PC-3 (cell line): ENCODE measurements around the gene THBS2. TPM values are rescaled to one million over a fixed set of nuclear protein-coding genes. Genes with fewer than 3 reads are reported as not detected.

Source experiments
- ATAC-seq: fragments of 200-7000 bp; cut with Tn5 transposase; 2 replicates; pipeline ENCODE4 v1.9.1; 2020; ENCODE audit warnings: mild to moderate bottlenecking, moderate library complexity
- BruUV-seq: library from RNA; stranded (reverse); fragments of 400-500 nt; replicated peaks from 2 replicates; lab custom pipeline; 2021; lab: Mats Ljungman, UMichigan
- CTCF ChIA-PET: fragments of 300-600 bp; sonication (Branson Sonifier 250); formaldehyde crosslinking; loops from one replicate; lab custom pipeline; 2022; ENCODE audit warnings: antibody characterized with exemption; lab: Charles Lee
- POLR2A ChIA-PET: fragments of 300-600 bp; sonication (Branson Sonifier 250); formaldehyde crosslinking; loops from one replicate; lab custom pipeline; 2022; ENCODE audit warnings: antibody characterized with exemption; ENCODE audit not compliant: unreplicated experiment; lab: Charles Lee
- DNase-seq: peaks from one replicate; pipeline ENCODE4 v3.0.0-alpha.2; 2015
- H2AFZ ChIP-seq: fragments of 300-600 bp; sonication (generic); 2 replicates; pipeline ENCODE4 v1.6.0; 2016; ENCODE audit warnings: antibody characterized with exemption, low read length
- H3F3A ChIP-seq: fragments of 300-600 bp; sonication (generic); one replicate; pipeline ENCODE4 v1.6.0; 2017; ENCODE audit warnings: antibody characterized with exemption, low read length, control low read depth, mild to moderate bottlenecking; ENCODE audit not compliant: unreplicated experiment
- H3K27ac ChIP-seq: fragments of 300-600 bp; sonication (generic); 2 replicates; pipeline ENCODE4 v1.5.1; 2016; ENCODE audit warnings: mild to moderate bottlenecking, low read length
- H3K27me3 ChIP-seq: fragments of 300-600 bp; sonication (generic); 2 replicates; pipeline ENCODE4 v1.6.1; 2016; ENCODE audit warnings: low read length, mixed read lengths
- H3K36me3 ChIP-seq: fragments of 300-600 bp; sonication (generic); 2 replicates; pipeline ENCODE4 v1.6.1; 2016; ENCODE audit warnings: low read depth, mixed run types, low read length, mixed read lengths
- H3K4me1 ChIP-seq: fragments of 300-600 bp; sonication (generic); 2 replicates; pipeline ENCODE4 v1.5.1; 2016; ENCODE audit warnings: low read length; ENCODE audit not compliant: insufficient read depth
- H3K4me2 ChIP-seq: fragments of 300-600 bp; sonication (generic); 2 replicates; pipeline ENCODE4 v1.6.0; 2016; ENCODE audit warnings: low read length
- H3K4me3 ChIP-seq: fragments of 300-600 bp; sonication (generic); 2 replicates; pipeline ENCODE4 v1.5.1; 2016; ENCODE audit warnings: mild to moderate bottlenecking, low read length, mixed read lengths
- H3K79me2 ChIP-seq: fragments of 300-600 bp; sonication (generic); 2 replicates; pipeline ENCODE4 v1.6.1; 2017; ENCODE audit warnings: low read length, mixed read lengths
- H3K9ac ChIP-seq: fragments of 300-600 bp; sonication (generic); 2 replicates; pipeline ENCODE4 v1.6.0; 2016; ENCODE audit warnings: mild to moderate bottlenecking, low read length
- H3K9me2 ChIP-seq: fragments of 300-600 bp; sonication (generic); replicated peaks from 2 replicates; pipeline ENCODE4 v1.6.1; 2016; ENCODE audit warnings: mixed run types, low read length, mixed read lengths
- H3K9me3 ChIP-seq: fragments of 300-600 bp; sonication (generic); 2 replicates; pipeline ENCODE4 v1.6.1; 2016; ENCODE audit warnings: low read length, mixed read lengths
- H4K20me1 ChIP-seq: fragments of 300-600 bp; sonication (generic); 2 replicates; pipeline ENCODE4 v1.6.1; 2016; ENCODE audit warnings: low read length, mixed read lengths
- EZH2 ChIP-seq: fragments of 300-600 bp; sonication (generic); IDR thresholded peaks from one replicate; pipeline ENCODE4 v1.6.1; 2017; ENCODE audit warnings: antibody characterized with exemption, mild to moderate bottlenecking, low read length; ENCODE audit not compliant: unreplicated experiment
- EZH2phosphoT487 ChIP-seq: fragments of 300-600 bp; sonication (generic); IDR thresholded peaks from 2 replicates; pipeline ENCODE4 v1.6.1; 2018; ENCODE audit warnings: mild to moderate bottlenecking, antibody characterized with exemption, low read length, borderline replicate concordance
- intact Hi-C: fragments of 100-400 bp; cut with micrococcal nuclease; formaldehyde crosslinking; loops from 2 replicates; pipeline ENCODE4 v1.9.0; 2023
- total RNA-seq: library from RNA; depleted of rRNA; stranded (reverse); fragments of >200 nt; gene quantifications from 2 replicates; pipeline ENCODE4 v1.2.3, GENCODE V29; 2014
- TF ChIP-seq, protein P1 (sequence below): fragments of 300-600 bp; sonication (generic); conservative IDR thresholded peaks from 2 replicates; pipeline ENCODE4 v1.5.1; 2017; ENCODE audit warnings: antibody characterized with exemption, low read depth, mild to moderate bottlenecking, low read length

Gene THBS2
- total RNA-seq, 1 experiment from 2014 or later, result not detected

DNA sequence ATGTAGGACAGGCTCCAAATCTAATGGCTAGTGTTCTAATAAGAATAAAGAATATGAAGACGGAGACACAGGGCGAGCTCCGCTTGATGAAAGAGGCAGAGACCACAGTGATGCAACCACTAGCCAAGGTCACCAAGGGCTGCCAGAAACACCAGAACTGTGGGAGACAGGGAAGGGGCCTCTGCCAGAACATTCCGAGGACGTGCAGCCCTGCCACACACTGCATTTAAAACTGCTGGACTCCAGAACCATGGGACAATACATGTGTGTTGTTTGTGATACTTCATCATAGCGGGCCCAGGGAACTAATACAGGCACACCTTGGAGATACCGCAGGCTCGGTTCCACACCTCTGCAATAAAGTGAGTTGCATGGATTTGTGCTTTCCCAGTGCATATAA is 2.9 kb upstream of the THBS2 start:
- TF ChIP-seq, protein P1, sequence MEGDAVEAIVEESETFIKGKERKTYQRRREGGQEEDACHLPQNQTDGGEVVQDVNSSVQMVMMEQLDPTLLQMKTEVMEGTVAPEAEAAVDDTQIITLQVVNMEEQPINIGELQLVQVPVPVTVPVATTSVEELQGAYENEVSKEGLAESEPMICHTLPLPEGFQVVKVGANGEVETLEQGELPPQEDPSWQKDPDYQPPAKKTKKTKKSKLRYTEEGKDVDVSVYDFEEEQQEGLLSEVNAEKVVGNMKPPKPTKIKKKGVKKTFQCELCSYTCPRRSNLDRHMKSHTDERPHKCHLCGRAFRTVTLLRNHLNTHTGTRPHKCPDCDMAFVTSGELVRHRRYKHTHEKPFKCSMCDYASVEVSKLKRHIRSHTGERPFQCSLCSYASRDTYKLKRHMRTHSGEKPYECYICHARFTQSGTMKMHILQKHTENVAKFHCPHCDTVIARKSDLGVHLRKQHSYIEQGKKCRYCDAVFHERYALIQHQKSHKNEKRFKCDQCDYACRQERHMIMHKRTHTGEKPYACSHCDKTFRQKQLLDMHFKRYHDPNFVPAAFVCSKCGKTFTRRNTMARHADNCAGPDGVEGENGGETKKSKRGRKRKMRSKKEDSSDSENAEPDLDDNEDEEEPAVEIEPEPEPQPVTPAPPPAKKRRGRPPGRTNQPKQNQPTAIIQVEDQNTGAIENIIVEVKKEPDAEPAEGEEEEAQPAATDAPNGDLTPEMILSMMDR, result no peak
- TF ChIP-seq EZH2, result no peak
- TF ChIP-seq EZH2phosphoT487, result no peak
- CTCF ChIA-PET, result no interaction called here
- intact Hi-C loops, result no loop called here
- Histone ChIP-seq H3K9me3 (no peaks in the 10 kb centered on the region), H3K79me2 (no peaks in the 10 kb centered on the region), H3K27ac (no peak overlapping the region), H3K36me3 (no peaks in the 10 kb centered on the region), H2AFZ (no peak overlapping the region), H3K4me3 (no peak overlapping the region), H3K27me3 (peaks cover 21% of the 10 kb centered on the region; the same call in 1 of the 2 replicates), H3F3A (no peaks in the 10 kb centered on the region), H3K4me1 (no peaks in the 10 kb centered on the region), H3K4me2 (no peak overlapping the region), H4K20me1 (no peaks in the 10 kb centered on the region), H3K9me2 (no peaks in the 10 kb centered on the region), H3K9ac (no peak overlapping the region)
- BruUV-seq, result no TSS peak
- POLR2A ChIA-PET, result no interaction called here
- ATAC-seq (no peak), DNase-seq (no peak)

DNA sequence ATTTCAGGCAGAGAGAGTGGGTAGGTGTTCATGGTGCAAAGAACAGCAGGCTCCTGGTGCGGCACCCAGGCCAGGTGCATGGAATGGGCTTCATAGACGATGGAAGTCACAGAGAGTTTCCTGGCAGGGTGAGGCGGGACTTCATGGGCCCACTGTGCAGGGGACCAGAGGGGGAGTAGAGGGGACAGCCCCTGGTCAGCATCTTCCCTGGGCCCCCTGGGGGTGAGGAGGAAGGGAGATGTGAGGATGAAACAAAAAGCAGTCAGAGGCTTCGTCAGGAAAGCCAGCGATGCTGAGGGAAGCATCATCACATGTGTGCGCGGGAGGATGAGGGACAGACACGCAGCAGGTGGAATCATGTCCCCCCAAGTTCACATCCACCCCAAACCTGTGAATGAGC is 2.4 kb upstream of the THBS2 start:
- H3K4me1 ChIP-seq, result peaks cover under 1% of the 10 kb centered on the region; the same call in 1 of the 2 replicates
- no peaks in the 10 kb centered on the region for H3K9me2 ChIP-seq
- H4K20me1 ChIP-seq, result no peaks in the 10 kb centered on the region
- ATAC-seq (no peak), DNase-seq (no peak)
- TF ChIP-seq, protein P1, result no peak
- no peak for TF ChIP-seq EZH2
- no peak overlapping the region for H3K9ac ChIP-seq
- no peaks in the 10 kb centered on the region for H3K79me2 ChIP-seq
- intact Hi-C loops, result no loop called here
- H2AFZ ChIP-seq, result no peak overlapping the region
- no peaks in the 10 kb centered on the region for H3F3A ChIP-seq
- H3K9me3 ChIP-seq, result no peaks in the 10 kb centered on the region
- no peak overlapping the region for H3K4me3 ChIP-seq
- ChIA-PET CTCF (no interaction called here), POLR2A (no interaction called here)
- peaks cover 21% of the 10 kb centered on the region; the same call in 1 of the 2 replicates for H3K27me3 ChIP-seq
- no peaks in the 10 kb centered on the region for H3K36me3 ChIP-seq
- no peak overlapping the region for H3K4me2 ChIP-seq
- BruUV-seq, result no TSS peak
- H3K27ac ChIP-seq, result no peak overlapping the region

DNA sequence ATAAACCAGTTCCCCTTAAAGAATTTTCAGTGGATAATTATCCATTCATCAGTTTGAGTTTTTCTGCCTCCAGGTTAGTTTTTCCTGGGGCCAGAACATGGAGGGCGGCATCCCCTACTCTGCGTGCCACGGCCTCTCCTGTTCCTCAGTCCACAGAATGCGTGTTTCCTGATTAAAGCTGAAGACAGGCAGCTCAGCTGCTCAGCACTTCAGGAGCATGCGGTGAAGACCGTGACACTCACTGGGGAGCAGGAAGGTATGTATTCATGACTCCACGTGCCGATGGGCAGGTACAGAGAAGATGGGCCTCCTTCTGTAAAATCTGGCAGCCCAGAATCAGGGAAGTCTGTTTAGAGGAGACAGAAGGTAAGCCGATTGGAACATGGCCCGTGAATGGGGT is 2.0 kb upstream of the THBS2 start:
- intact Hi-C loops, result no loop called here
- Histone ChIP-seq H3K4me1 (peaks cover 3% of the 10 kb centered on the region; the same call in 1 of the 2 replicates), H3K9ac (no peak overlapping the region), H3K79me2 (no peaks in the 10 kb centered on the region), H3F3A (no peaks in the 10 kb centered on the region), H3K27ac (no peak overlapping the region), H3K4me2 (no peak overlapping the region), H4K20me1 (no peaks in the 10 kb centered on the region), H3K36me3 (no peaks in the 10 kb centered on the region), H3K4me3 (no peak overlapping the region), H3K9me3 (no peaks in the 10 kb centered on the region), H2AFZ (no peak overlapping the region), H3K9me2 (no peaks in the 10 kb centered on the region), H3K27me3 (peaks cover 21% of the 10 kb centered on the region; the same call in 1 of the 2 replicates)
- DNase-seq, result no peak
- POLR2A ChIA-PET, result no interaction called here
- CTCF ChIA-PET, result no interaction called here
- TF ChIP-seq, protein P1, result no peak
- TF ChIP-seq EZH2phosphoT487 (no peak), EZH2 (no peak)
- no peak for ATAC-seq
- no TSS peak for BruUV-seq
